Activated gamma-delta T cell (primary cell): Measurements from ENCODE around the gene XYLB.
A peak's percentile ranks its signal among the peaks of the same experiment; 100 is the strongest.
"Not testable (repeated sequence)": the region's sequence is repeated elsewhere in the genome, so short reads cannot be mapped to it uniquely, and the experiment has no call there.

Experiments
- DNase-seq: peaks from one replicate; lab custom pipeline; 2025; lab: John Stamatoyannopoulos, UW

XYLB gene

GRCh38 chr3:38396239-38396638 lies 49.7 kb downstream of the XYLB start:
- no peak for DNase-seq

GRCh38 chr3:38396861-38397260 lies 50.3 kb downstream of the XYLB start:
- no peak for DNase-seq

GRCh38 chr3:38397320-38397719 lies 50.7 kb downstream of the XYLB start:
- DNase-seq, result no peak

- no peak for DNase-seq
These were observed 54.8 kb downstream of the XYLB start for GRCh38 chr3:38401246-38401962.

DNA sequence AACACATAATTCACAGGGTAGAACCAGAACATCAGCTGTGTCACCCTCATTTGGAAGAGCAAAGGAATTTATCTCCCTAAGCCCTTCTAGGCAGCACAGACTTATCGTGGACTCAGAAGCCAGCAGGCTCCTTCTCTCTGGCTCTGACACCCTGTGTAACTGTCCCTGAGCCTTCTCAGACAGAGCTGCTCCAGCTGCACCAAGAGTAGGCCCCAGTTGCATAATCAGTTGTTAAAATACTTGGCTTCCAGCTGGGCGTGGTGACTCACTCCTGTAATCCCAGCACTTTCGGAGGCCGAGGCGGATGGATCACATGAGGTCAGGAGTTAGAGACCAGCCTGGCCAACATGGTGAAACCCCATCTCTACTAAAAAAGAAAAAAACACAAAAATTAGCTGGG lies 57.7 kb downstream of the XYLB start:
- DNase-seq, result no peak

DNA sequence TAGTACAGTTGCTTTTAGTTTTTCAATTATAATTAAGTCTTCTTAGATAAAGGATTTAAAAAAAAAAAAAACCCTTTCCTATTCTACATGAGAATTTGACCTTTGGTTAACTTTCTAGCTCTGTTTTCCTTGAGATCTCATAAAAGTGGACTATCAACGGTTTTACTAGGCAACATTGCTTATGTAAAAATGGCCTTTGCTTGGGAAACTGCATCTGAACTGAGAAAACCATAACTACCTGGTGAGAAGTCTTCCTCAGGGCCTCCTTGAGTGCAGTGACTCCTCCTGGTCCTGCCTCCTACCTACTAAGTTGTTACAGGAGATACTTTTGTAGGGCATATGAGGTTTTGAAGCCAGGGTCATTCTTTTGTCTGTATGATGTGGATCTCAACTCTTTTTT lies 65.0 kb downstream of the XYLB start:
- DNase-seq, result no peak

DNA sequence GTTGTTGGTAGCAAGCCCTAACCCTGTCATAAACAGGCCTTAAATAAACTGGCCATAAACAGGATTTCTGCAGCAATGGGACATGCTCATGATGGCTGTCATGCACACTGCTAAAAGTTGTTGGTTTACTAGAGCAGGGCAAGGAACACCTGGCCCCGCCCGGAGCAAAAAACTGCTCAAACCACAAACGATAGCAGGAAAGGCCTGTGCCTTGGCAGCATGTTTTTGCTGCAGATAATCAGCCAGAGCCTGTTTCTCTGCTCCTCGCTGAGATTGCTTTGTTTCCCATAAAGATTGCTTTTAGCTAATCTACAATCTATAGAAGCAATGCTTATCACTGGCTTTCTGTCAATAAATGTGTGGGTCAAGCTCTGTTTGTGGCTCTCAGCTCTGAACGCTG lies 74.2 kb downstream of the XYLB start:
- DNase-seq, result not testable (repeated sequence)

DNA sequence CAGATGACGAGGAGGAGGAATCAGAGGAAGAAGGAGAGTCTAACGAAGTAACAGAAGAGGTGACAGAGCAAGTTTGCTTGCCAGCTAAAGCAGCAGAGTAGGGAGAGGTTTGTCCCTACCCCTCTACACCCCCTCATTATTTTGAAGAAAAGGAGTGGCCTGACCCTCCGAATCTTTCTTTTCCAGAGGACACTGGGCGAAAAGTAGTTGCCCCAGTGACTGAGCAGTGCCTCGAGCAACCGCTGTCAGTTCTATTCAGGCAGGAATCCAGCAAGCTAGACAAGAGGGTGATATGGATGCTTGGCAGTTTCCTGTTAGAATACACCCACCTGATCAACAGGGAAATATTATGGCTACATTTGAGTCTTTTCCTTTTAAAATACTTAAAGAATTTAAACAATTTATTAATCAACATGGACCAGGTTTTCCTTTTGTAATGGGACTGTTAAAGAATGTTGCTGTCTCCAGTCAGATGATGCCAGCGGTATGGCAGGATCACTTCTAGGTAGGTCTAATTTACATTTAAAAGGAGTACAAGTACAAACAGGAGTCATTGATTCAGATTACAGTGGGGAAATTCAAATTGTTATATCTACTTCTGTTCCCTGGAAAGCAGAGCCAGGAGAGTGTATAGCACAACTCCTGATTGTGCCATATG lies 75.2 kb downstream of the XYLB start:
- DNase-seq, result no peak

- not testable (repeated sequence) for DNase-seq
These were observed 80.3 kb downstream of the XYLB start for GRCh38 chr3:38426798-38427426.

- not testable (repeated sequence) for DNase-seq
These were observed 86.5 kb downstream of the XYLB start for GRCh38 chr3:38432871-38433658.

DNA sequence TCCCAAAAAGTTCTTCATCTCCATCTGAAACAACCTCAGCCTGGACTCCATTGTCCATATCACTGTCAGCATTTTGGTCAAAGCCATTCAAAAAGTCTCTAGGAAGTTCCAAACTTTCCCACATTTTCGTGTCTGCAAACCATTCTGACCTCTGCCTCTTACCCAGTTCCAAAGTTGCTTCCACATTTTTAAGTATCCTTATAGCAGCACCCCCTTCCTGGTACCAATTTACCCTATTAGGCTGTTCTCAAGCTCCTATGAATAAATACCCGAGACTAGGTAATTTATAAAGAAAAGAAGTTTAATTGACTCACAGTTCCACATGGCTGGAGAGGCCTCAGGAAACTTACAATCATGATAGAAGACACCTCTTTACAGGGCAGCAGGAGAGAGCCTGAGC lies 87.1 kb downstream of the XYLB start:
- not testable (repeated sequence) for DNase-seq

- DNase-seq, result not testable (repeated sequence)
These were observed 92.0 kb downstream of the XYLB start for GRCh38 chr3:38438436-38439069.

GRCh38 chr3:38443205-38443604 lies 96.6 kb downstream of the XYLB start:
- DNase-seq, result not testable (repeated sequence)

GRCh38 chr3:38446085-38446686 lies 99.6 kb downstream of the XYLB start:
- DNase-seq, result no peak

DNA sequence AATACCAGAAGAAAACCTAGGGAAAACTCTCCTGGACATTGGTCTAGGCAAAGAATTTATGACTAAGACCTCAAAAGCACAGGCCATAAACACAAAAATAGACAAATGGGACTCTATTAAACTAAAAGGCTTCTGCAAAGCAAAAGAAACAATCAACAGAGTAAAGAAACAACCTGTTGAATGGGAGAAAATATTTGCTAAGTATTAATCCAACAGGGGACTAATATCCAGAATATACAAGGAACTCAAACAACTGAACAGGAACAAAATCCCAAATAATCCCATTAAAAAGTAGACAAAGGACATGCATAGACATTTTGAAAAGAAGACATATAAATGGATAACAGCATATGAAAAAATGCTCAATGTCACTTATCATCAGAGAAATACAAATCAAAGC lies 100.2 kb downstream of the XYLB start:
- DNase-seq, result no peak

GRCh38 chr3:38450853-38451252 lies 104.3 kb downstream of the XYLB start:
- DNase-seq, result no peak

GRCh38 chr3:38453075-38453912 lies 106.7 kb downstream of the XYLB start, which contains the start of gene ACVR2B:
Gene ACVR2B (plus strand): TSS chr3:38453890. CDS start chr3:38454323, 433 bp downstream.
- peak; percentile 31 for DNase-seq

DNA sequence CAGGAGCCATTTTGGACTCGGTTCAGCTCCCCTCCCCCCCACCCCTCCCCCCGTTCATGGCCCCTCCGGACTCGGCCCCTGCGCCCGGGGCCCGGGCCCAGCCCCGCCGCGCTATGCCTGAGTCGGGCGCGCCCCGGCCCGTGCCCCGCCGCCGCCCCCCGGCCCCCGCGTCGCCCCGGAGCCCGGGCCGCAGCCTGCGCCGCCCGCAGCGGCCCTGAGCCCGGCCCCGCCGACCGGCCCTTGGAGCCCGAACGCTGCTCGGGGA lies 107.3 kb downstream of the XYLB start:
- no peak for DNase-seq

DNA sequence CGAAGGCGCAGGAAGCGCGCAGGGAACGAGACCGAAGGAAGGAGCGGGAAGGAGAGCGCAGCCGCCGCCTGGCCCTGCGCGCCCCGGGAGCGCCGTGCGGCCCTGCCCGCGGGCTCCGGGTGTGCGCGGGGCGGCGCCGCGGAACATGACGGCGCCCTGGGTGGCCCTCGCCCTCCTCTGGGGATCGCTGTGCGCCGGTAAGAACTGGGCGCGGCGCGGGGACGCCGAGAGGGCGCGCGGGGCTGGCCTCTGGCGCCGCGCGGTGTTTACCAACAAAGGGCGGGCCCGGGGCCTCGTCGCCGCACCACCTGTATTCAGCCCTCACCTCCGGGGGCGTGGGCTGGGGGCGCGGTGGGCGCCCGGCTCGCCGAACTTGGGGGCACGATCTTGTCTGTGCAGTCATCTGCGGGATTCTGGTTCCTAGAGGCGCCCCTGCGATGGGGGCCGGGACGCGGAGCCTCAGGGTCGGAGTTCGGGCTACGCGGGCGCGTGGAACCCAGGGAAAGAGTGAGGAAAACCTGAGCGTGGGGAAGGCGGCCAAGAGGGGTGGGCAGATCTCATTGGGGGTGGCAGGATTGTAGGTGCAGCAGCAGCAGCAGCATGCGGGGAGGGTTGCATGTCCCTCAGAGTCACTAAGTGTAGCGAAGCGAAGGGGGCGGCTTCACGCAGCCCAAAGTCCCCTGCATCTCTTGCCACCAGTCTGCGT lies 107.7 kb downstream of the XYLB start:
- peak; percentile 13 for DNase-seq
